ENCODE results near the gene NUDCD3.

GRCh38 chr7:44471436-44471835, 19.0 kb downstream of the NUDCD3 start:
- no peak for TF ChIP-seq CTCF (conservative IDR thresholded peaks at IDR 0.05; ENCODE audit: low read depth, low read length)
- TF ChIP-seq EZH2phosphoT487 (IDR thresholded peaks at IDR 0.05; ENCODE audit: borderline replicate concordance, low read length) = no peak

All from PC-3 (cell line).